Measurements from ENCODE around the gene RAD52. TPM values are rescaled to one million over a fixed set of nuclear protein-coding genes. Genes with fewer than 3 reads are reported as not detected.

Gene RAD52
- total RNA-seq, 2 donors from 2014 or later: 10.5 to 13.5 TPM

GRCh38 chr12:989051-989450 lies 39.6 kb upstream of the RAD52 start:
- intact Hi-C loops (cut with DNase I): no loop called here
- Histone ChIP-seq H3K9me3 (no peaks in the 10 kb centered on the region), H3K4me3 (no peak overlapping the region), H3K27me3 (no peaks in the 10 kb centered on the region), H3K4me1 (peaks cover 35% of the 10 kb centered on the region), H3K27ac (peak overlapping the region in 2 of 4 donors; percentile 98 to 99), H3K36me3 (replicated peaks in 1 of 2; ENCODE audit: insufficient read depth in 1 of 2, low read depth in 2 of 2) (no peaks in the 10 kb centered on the region)
- ATAC-seq (no peak), DNase-seq (no peak)
- 76 to 84% methylated on average over 2 of the region's 2 CpGs for WGBS, 2 donors
- no peak for TF ChIP-seq POLR2A (IDR thresholded peaks at IDR 0.05)
- TF ChIP-seq CTCF (IDR thresholded peaks at IDR 0.05): no peak

- H3K27ac ChIP-seq: no peak overlapping the region
- H3K9me3 ChIP-seq: no peaks in the 10 kb centered on the region
- no peaks in the 10 kb centered on the region for H3K36me3 ChIP-seq (replicated peaks in 1 of 2; ENCODE audit: insufficient read depth in 1 of 2, low read depth in 2 of 2)
- 70 to 79% methylated on average over 4 of the region's 4 CpGs for WGBS, 2 donors
- no peak for ATAC-seq
- intact Hi-C loops (cut with DNase I): no loop called here
- H3K4me1 ChIP-seq: peaks cover 33% of the 10 kb centered on the region
- H3K4me3 ChIP-seq: no peak overlapping the region
- TF ChIP-seq CTCF (IDR thresholded peaks at IDR 0.05) (no peak), POLR2A (IDR thresholded peaks at IDR 0.05) (no peak)
- no peaks in the 10 kb centered on the region for H3K27me3 ChIP-seq
- DNase-seq: no peak
Observed at GRCh38 chr12:988646-989045, 39.2 kb upstream of the RAD52 start.

GRCh38 chr12:981961-982360 lies 32.5 kb upstream of the RAD52 start:
- no peak for TF ChIP-seq POLR2A (IDR thresholded peaks at IDR 0.05)
- TF ChIP-seq CTCF (IDR thresholded peaks at IDR 0.05): no peak
- H3K27ac ChIP-seq: no peak overlapping the region
- H3K36me3 ChIP-seq (replicated peaks in 1 of 2; ENCODE audit: insufficient read depth in 1 of 2, low read depth in 2 of 2): no peaks in the 10 kb centered on the region
- DNase-seq (no peak), ATAC-seq (no peak)
- no peak overlapping the region for H3K4me3 ChIP-seq
- WGBS, 2 donors: 84 to 89% methylated on average over 3 of the region's 3 CpGs
- H3K4me1 ChIP-seq: no peaks in the 10 kb centered on the region
- H3K27me3 ChIP-seq: no peaks in the 10 kb centered on the region
- no peaks in the 10 kb centered on the region for H3K9me3 ChIP-seq
- intact Hi-C loops (cut with DNase I): no loop called here

- H3K4me3 ChIP-seq: no peak overlapping the region
- no peaks in the 10 kb centered on the region for H3K36me3 ChIP-seq (replicated peaks in 1 of 2; ENCODE audit: insufficient read depth in 1 of 2, low read depth in 2 of 2)
- no peak for DNase-seq
- no peak for TF ChIP-seq CTCF (IDR thresholded peaks at IDR 0.05)
- ATAC-seq: no peak
- H3K9me3 ChIP-seq: no peaks in the 10 kb centered on the region
- intact Hi-C loops (cut with DNase I): no loop called here
- no peaks in the 10 kb centered on the region for H3K4me1 ChIP-seq
- no peaks in the 10 kb centered on the region for H3K27me3 ChIP-seq
- 93 to 95% methylated on average over 8 of the region's 8 CpGs for WGBS, 2 donors
- no peak overlapping the region for H3K27ac ChIP-seq
Observed at GRCh38 chr12:981176-981828, 31.8 kb upstream of the RAD52 start.

GRCh38 chr12:979349-979748 lies 29.9 kb upstream of the RAD52 start:
- no peak overlapping the region for H3K4me3 ChIP-seq
- WGBS, 2 donors: 71 to 74% methylated on average over 5 of the region's 5 CpGs
- no peak for ATAC-seq
- H3K36me3 ChIP-seq (replicated peaks in 1 of 2; ENCODE audit: insufficient read depth in 1 of 2, low read depth in 2 of 2): no peaks in the 10 kb centered on the region
- H3K27me3 ChIP-seq: no peaks in the 10 kb centered on the region
- no peaks in the 10 kb centered on the region for H3K4me1 ChIP-seq
- no peak for TF ChIP-seq CTCF (IDR thresholded peaks at IDR 0.05)
- no peak for TF ChIP-seq POLR2A (IDR thresholded peaks at IDR 0.05)
- intact Hi-C loops (cut with DNase I): no loop called here
- no peak overlapping the region for H3K27ac ChIP-seq
- no peak for DNase-seq
- no peaks in the 10 kb centered on the region for H3K9me3 ChIP-seq

Measured in body of pancreas (tissue), 4 donors.